GM12878 (cell line): Measurements from ENCODE around the gene NASP. TPM values are rescaled to one million over a fixed set of nuclear protein-coding genes. Genes with fewer than 3 reads are reported as not detected.

Experiments used
- ATAC-seq: fragments of 200-7000 bp; cut with Tn5 transposase; 3 replicates; pipeline ENCODE4 v1.9.1; 2020; ENCODE audit warnings: mild to moderate bottlenecking, moderate library complexity
- BruUV-seq: library from RNA; stranded (reverse); fragments of 400-500 nt; replicated peaks from 2 replicates; lab custom pipeline; 2021; lab: Mats Ljungman, UMichigan
- CTCF ChIA-PET: fragments of 300-600 bp; sonication (Branson Sonifier 250); formaldehyde crosslinking; extraction: SDS; loops from one replicate; lab custom pipeline; 2021; ENCODE audit warnings: inconsistent platforms; lab: Yijun Ruan, JAX
- POLR2A ChIA-PET: fragments of 350-600 bp; formaldehyde crosslinking; extraction: SDS; loops from one replicate; lab custom pipeline; 2021; ENCODE audit warnings: inconsistent platforms; lab: Charles Lee
- RAD21 ChIA-PET: fragments of 300-600 bp; sonication (Branson Sonifier 250); formaldehyde crosslinking; loops from one replicate; lab custom pipeline; 2023; ENCODE audit warnings: antibody characterized with exemption; ENCODE audit not compliant: unreplicated experiment; lab: Charles Lee
- SMC1A ChIA-PET: fragments of 300-600 bp; sonication (Branson Sonifier 250); formaldehyde crosslinking; loops from one replicate; lab custom pipeline; 2023; ENCODE audit not compliant: unreplicated experiment, uncharacterized antibody; lab: Charles Lee
- DNase-seq: peaks from one replicate; pipeline ENCODE4 v3.0.0-alpha.2; 2011; ENCODE audit warnings: low read depth, low spot score
- FAIRE-seq: peaks from 3 replicates; lab custom pipeline; 2011; peaks lifted over from hg19 to GRCh38; lab: Jason Lieb, UNC
- H2AFZ ChIP-seq: 2 replicates; pipeline ENCODE4 v1.6.0; 2011; ENCODE audit warnings: low read depth, low read length, control low read depth; ENCODE audit not compliant: control insufficient read depth
- H3K27ac ChIP-seq: 2 replicates; pipeline ENCODE4 v1.5.1; 2011; ENCODE audit warnings: control low read depth; ENCODE audit not compliant: control insufficient read depth, insufficient read depth
- H3K27me3 ChIP-seq, 2 experiments: replicated peaks in 1 of 2; 2 replicates each; pipeline versions ENCODE4 v1.6.0 to v1.6.1; 2011; ENCODE audit warnings: low read length in 1 of 2; ENCODE audit not compliant: control insufficient read depth in 2 of 2, insufficient read depth in 2 of 2
- H3K36me3 ChIP-seq, 2 experiments: 2 replicates each; pipeline ENCODE4 v1.5.1; 2011; ENCODE audit warnings: low read length in 1 of 2; ENCODE audit not compliant: control insufficient read depth in 2 of 2, insufficient read depth in 2 of 2
- H3K4me1 ChIP-seq: 2 replicates; pipeline ENCODE4 v1.6.1; 2011; ENCODE audit warnings: mild to moderate bottlenecking, low read length, moderate library complexity, mixed read lengths; ENCODE audit not compliant: control insufficient read depth, insufficient read depth
- H3K4me2 ChIP-seq: 2 replicates; pipeline ENCODE4 v1.6.0; 2011; ENCODE audit warnings: control low read depth; ENCODE audit not compliant: control insufficient read depth, insufficient read depth
- H3K4me3 ChIP-seq: fragments of 200-600 bp; sonication (generic); 2 replicates; pipeline ENCODE4 v1.5.1; 2016
- H3K79me2 ChIP-seq: 2 replicates; pipeline ENCODE4 v1.6.0; 2011; ENCODE audit warnings: low read length; ENCODE audit not compliant: control insufficient read depth, insufficient read depth
- H3K9ac ChIP-seq: 2 replicates; pipeline ENCODE4 v1.8.0; 2011; ENCODE audit warnings: low read length, control low read depth, mixed read lengths; ENCODE audit not compliant: control insufficient read depth, insufficient read depth
- H3K9me3 ChIP-seq: replicated peaks from 3 replicates; pipeline ENCODE4 v1.5.1; 2011; ENCODE audit warnings: mild to moderate bottlenecking, low read length; ENCODE audit not compliant: control insufficient read depth, insufficient read depth
- H4K20me1 ChIP-seq: 2 replicates; pipeline ENCODE4 v1.6.0; 2011; ENCODE audit not compliant: control insufficient read depth, insufficient read depth
- IKZF1 ChIP-seq: fragments of 450-650 bp; conservative IDR thresholded peaks from 2 replicates; pipeline ENCODE4 v1.6.1; 2017; ENCODE audit warnings: antibody characterized with exemption, mild to moderate bottlenecking
- KLF5 ChIP-seq: fragments of 450-650 bp; IDR thresholded peaks from 2 replicates; pipeline ENCODE4 v1.6.1; 2014; ENCODE audit warnings: mild to moderate bottlenecking; ENCODE audit not compliant: partially characterized antibody
- PAX8 ChIP-seq: fragments of 450-650 bp; IDR thresholded peaks from 2 replicates; pipeline ENCODE4 v1.6.1; 2017; ENCODE audit warnings: mild to moderate bottlenecking, moderate library complexity
- POLR2AphosphoS5 ChIP-seq: IDR thresholded peaks from 2 replicates; pipeline ENCODE4 v1.6.1; 2011; ENCODE audit warnings: mild to moderate bottlenecking, low read length, inconsistent platforms
- RB1 ChIP-seq: fragments of 450-650 bp; formaldehyde crosslinking; IDR thresholded peaks from 2 replicates; pipeline ENCODE4 v1.6.1; 2017; ENCODE audit warnings: mild to moderate bottlenecking, borderline replicate concordance
- RELB ChIP-seq: fragments of 450-650 bp; IDR thresholded peaks from 2 replicates; pipeline ENCODE4 v1.6.1; 2017; ENCODE audit warnings: low read depth, mild to moderate bottlenecking, moderate library complexity
- SREBF1 ChIP-seq: IDR thresholded peaks from 2 replicates; pipeline ENCODE4 v1.6.1; 2012; ENCODE audit warnings: mild to moderate bottlenecking, low read length
- ZBTB4 ChIP-seq: fragments of 450-650 bp; formaldehyde crosslinking; IDR thresholded peaks from 2 replicates; pipeline ENCODE4 v1.4.0; 2022; ENCODE audit warnings: mild to moderate bottlenecking, moderate library complexity
- ZBTB40 ChIP-seq: fragments of 450-650 bp; IDR thresholded peaks from 2 replicates; pipeline ENCODE4 v1.6.1; 2016; ENCODE audit warnings: mild to moderate bottlenecking, moderate library complexity, borderline replicate concordance
- ZNF24 ChIP-seq: fragments of 450-650 bp; IDR thresholded peaks from 2 replicates; pipeline ENCODE4 v1.6.1; 2017; ENCODE audit warnings: antibody characterized with exemption, mild to moderate bottlenecking
- WGBS: methylation state at CpG from one replicate; pipeline ENCODE4 v1.1.6; 2016; ENCODE audit warnings: low lambda C conversion rate; ENCODE audit not compliant: insufficient replicate concordance, insufficient coverage; ENCODE audit errors: missing lambda C conversion rate; 5-methylcytosine and 5-hydroxymethylcytosine counted together
- in situ Hi-C: fragments of 300-500 bp; cut with MboI; formaldehyde crosslinking; loops from 9 replicates; pipeline ENCODE4 v1.14.3; 2018; ENCODE audit warnings: mixed read lengths
- intact Hi-C: fragments of 100-400 bp; cut with micrococcal nuclease; formaldehyde crosslinking; loops from one replicate; pipeline ENCODE4 v1.14.2; 2022; ENCODE audit not compliant: unreplicated experiment
- polyA plus RNA-seq, 11 experiments: library from polyadenylated mRNA; depleted of rRNA in 4 of 11; unstranded in 6 of 11; stranded (reverse) in 5 of 11; fragments of >200 nt; fragmentation: Nextera tagmentation in 4 of 11; fragmentation: Illumina TruSeq in 1 of 11; extraction: Ambion mirVana in 4 of 11; extraction: Trizol in 1 of 11; gene quantifications; 1 replicate in 1 of 11; 2 replicates in 10 of 11; pipeline versions ENCODE4 v1.2.1 to v1.2.3, GENCODE V29; 2011 to 2016; ENCODE audit warnings: inconsistent platforms in 2 of 11, missing spikeins in 2 of 11, low read depth in 1 of 11
- total RNA-seq, 4 experiments: library from RNA; depleted of rRNA in 3 of 4; stranded (reverse); fragments of >200 nt in 3 of 4; fragmentation: Illumina TruSeq in 1 of 4; extraction: Trizol in 1 of 4; gene quantifications; 2 replicates each; pipeline versions ENCODE4 v1.2.1 to v1.2.3, GENCODE V29; 2013 to 2021

Gene NASP
- total and polyA plus RNA-seq, 10 of the 15 experiments (the other 5 are each of a cell fraction or from before 2014, with no cell fraction given) = 111 to 321 (median 205) TPM

- no peaks in the 10 kb centered on the region for H3K4me1 ChIP-seq
- RAD21 ChIA-PET = interaction anchor here (0.6 to 6.6 kb wide), 14 partner anchors 10 to 229 kb away, joined by 3 to 58 read pairs (median 10); partner anchors contain the start of genes AKR1A1, CCDC163, MMACHC and NASP
- no peak overlapping the region for H3K4me2 ChIP-seq
- H3K9ac ChIP-seq = no peak overlapping the region
- in situ Hi-C loops (loop anchor here (5.0 to 10.0 kb wide), 2 partner anchors 63 to 215 kb away; no protein-coding TSS in a partner anchor), intact Hi-C loops (loop anchor here (1.0 to 5.0 kb wide), 3 partner anchors 49 to 208 kb away; partner anchors contain the start of gene PRDX1)
- no peak overlapping the region for H3K27ac ChIP-seq
- FAIRE-seq (peak; percentile 78), ATAC-seq (peak; percentile 97), DNase-seq (no peak)
- SMC1A ChIA-PET = interaction anchor here (0.6 to 8.7 kb wide), 24 partner anchors 9 to 310 kb away, joined by 3 to 114 read pairs (median 8); partner anchors contain the start of genes AKR1A1, CCDC163, MMACHC and PRDX1
- no TSS peak for BruUV-seq
- peaks cover 22% of the 10 kb centered on the region in 2 experiments; a peak in 3 of 4 replicates for H3K36me3 ChIP-seq
- H3K9me3 ChIP-seq = no peaks in the 10 kb centered on the region
- no peak overlapping the region for H2AFZ ChIP-seq
- no peaks in the 10 kb centered on the region for H3K79me2 ChIP-seq
- POLR2A ChIA-PET = interaction anchor here (0.6 to 1.8 kb wide), 6 partner anchors 13 to 281 kb away, joined by 3 to 12 read pairs (median 4); no protein-coding TSS in a partner anchor
- CTCF ChIA-PET = interaction anchor here (0.7 to 11.0 kb wide), 36 partner anchors 10 to 559 kb away, joined by 3 to 212 read pairs (median 6); partner anchors contain the start of genes AKR1A1, CCDC163, GPBP1L1 and HECTD3
- WGBS = 11% methylated on average over 8 of the region's 8 CpGs
- no peaks in the 10 kb centered on the region for H4K20me1 ChIP-seq
- H3K27me3 ChIP-seq = no peaks in the 10 kb centered on the region
- H3K4me3 ChIP-seq = no peak overlapping the region
- TF ChIP-seq POLR2AphosphoS5 (no peak; the same call in 1 of the 2 replicates), KLF5 (no peak), ZBTB4 (CRISPR knock-in tag) (no peak), ZBTB40 (no peak), ZNF24 (no peak), PAX8 (no peak), SREBF1 (no peak), RB1 (peak; percentile 39; the same call in 1 of the 2 replicates), IKZF1 (peak; percentile 33; the same call in 1 of the 2 replicates), RELB (no peak)
These were observed 13.8 kb upstream of the NASP start for GRCh38 chr1:45569962-45570581.
